Breast epithelium (tissue), 3 donors: Measurements from ENCODE around the gene THEMIS2.

ENCODE experiments used
- POLR2A ChIP-seq: fragments of 450-650 bp; IDR thresholded peaks from one replicate; pipeline ENCODE4 v1.6.1; 2016; ENCODE audit warnings: antibody characterized with exemption, mild to moderate bottlenecking, moderate library complexity
- POLR2AphosphoS5 ChIP-seq, 3 donors: sonication (generic); formaldehyde crosslinking; IDR thresholded peaks; one replicate each; pipeline ENCODE4 v1.6.1; 2017; ENCODE audit warnings: antibody characterized with exemption in 3 of 3
- TF ChIP-seq, protein P1 (sequence below), 3 donors: fragments of 450-650 bp; IDR thresholded peaks; one replicate each; pipeline ENCODE4 v1.5.1; 2016 to 2017; ENCODE audit warnings: antibody characterized with exemption in 3 of 3, mild to moderate bottlenecking in 3 of 3, moderate library complexity in 3 of 3

DNA sequence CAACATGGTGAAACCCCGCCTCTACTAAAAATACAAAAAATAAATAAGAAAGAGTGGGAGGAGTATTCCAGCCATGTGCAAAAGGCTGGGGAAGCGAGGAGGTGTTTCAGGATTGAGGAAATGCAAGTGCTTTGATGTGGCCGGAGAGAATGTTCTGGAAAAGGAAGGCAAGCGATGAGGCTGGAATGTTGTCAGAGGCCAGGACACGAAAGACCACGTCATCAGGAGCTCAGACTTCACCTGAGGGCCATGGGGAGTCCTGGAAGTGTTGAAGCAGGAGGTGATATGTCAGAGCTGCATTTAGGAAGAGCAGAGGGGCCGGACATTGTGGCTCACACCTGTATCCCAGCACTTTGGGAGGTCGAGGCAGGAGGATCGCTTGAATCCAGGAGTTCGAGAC lies 10.9 kb upstream of the THEMIS2 start:
- TF ChIP-seq, protein P1, sequence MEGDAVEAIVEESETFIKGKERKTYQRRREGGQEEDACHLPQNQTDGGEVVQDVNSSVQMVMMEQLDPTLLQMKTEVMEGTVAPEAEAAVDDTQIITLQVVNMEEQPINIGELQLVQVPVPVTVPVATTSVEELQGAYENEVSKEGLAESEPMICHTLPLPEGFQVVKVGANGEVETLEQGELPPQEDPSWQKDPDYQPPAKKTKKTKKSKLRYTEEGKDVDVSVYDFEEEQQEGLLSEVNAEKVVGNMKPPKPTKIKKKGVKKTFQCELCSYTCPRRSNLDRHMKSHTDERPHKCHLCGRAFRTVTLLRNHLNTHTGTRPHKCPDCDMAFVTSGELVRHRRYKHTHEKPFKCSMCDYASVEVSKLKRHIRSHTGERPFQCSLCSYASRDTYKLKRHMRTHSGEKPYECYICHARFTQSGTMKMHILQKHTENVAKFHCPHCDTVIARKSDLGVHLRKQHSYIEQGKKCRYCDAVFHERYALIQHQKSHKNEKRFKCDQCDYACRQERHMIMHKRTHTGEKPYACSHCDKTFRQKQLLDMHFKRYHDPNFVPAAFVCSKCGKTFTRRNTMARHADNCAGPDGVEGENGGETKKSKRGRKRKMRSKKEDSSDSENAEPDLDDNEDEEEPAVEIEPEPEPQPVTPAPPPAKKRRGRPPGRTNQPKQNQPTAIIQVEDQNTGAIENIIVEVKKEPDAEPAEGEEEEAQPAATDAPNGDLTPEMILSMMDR (IDR thresholded peaks at IDR 0.05), result no peak
- TF ChIP-seq POLR2A, result no peak
- TF ChIP-seq POLR2AphosphoS5 (IDR thresholded peaks at IDR 0.05), result no peak
